CD4-positive, CD25-positive, alpha-beta regulatory T cell (primary cell): ENCODE data around the gene DLX3. TPM values are rescaled to one million over a fixed set of nuclear protein-coding genes. Genes with fewer than 3 reads are reported as not detected.

Source experiments
- ATAC-seq, 2 donors: fragments of 150-1000 bp; cut with Tn5 transposase; one replicate each; pipeline ENCODE4 v1.10.0; 2021; ENCODE audit warnings: low read depth in 2 of 2, moderate number of reproducible peaks in 2 of 2, moderate library complexity in 1 of 2
- DNase-seq, 3 donors: peaks; one replicate each; pipeline versions ENCODE4 v3.0.0 to v3.0.0-alpha.2; 2012 to 2022; ENCODE audit warnings: mixed read lengths in 1 of 3
- H3K27ac ChIP-seq: one replicate; pipeline ENCODE4 v1.7.0; 2013; ENCODE audit warnings: mild to moderate bottlenecking, low read length; ENCODE audit not compliant: insufficient read depth, poor library complexity, severe bottlenecking
- H3K27me3 ChIP-seq: one replicate; pipeline ENCODE4 v1.7.0; 2013; ENCODE audit warnings: low read length; ENCODE audit not compliant: control insufficient read depth, insufficient read depth
- H3K36me3 ChIP-seq: one replicate; pipeline ENCODE4 v1.7.0; 2013; ENCODE audit warnings: mild to moderate bottlenecking, low read length, moderate library complexity; ENCODE audit not compliant: control insufficient read depth, insufficient read depth
- H3K4me1 ChIP-seq: 2 replicates; pipeline ENCODE4 v1.7.0; 2013; ENCODE audit warnings: mild to moderate bottlenecking, low read length; ENCODE audit not compliant: insufficient read depth, control insufficient read depth, poor library complexity, severe bottlenecking
- H3K4me3 ChIP-seq: one replicate; pipeline ENCODE4 v1.7.0; 2013; ENCODE audit warnings: low read depth, mild to moderate bottlenecking, low read length, moderate library complexity
- H3K9me3 ChIP-seq, 2 experiments: 1 replicate in 1 of 2; 2 replicates in 1 of 2; pipeline ENCODE4 v1.7.0; 2013; ENCODE audit warnings: low read length in 2 of 2, mild to moderate bottlenecking in 1 of 2, moderate library complexity in 1 of 2; ENCODE audit not compliant: control insufficient read depth in 2 of 2
- H3K27ac Mint-ChIP-seq, 3 donors: one replicate each; pipeline ENCODE4 v1.8.0; 2020 to 2022; ENCODE audit warnings: mild to moderate bottlenecking in 3 of 3, mixed read lengths in 3 of 3, moderate library complexity in 2 of 3
- H3K27me3 Mint-ChIP-seq: one replicate; pipeline ENCODE4 v1.8.0; 2022; ENCODE audit warnings: mild to moderate bottlenecking, mixed read lengths
- H3K36me3 Mint-ChIP-seq: one replicate; pipeline ENCODE4 v1.8.0; 2020; ENCODE audit warnings: mixed read lengths
- H3K4me1 Mint-ChIP-seq, 4 donors: one replicate each; pipeline ENCODE4 v1.8.0; 2020 to 2022; ENCODE audit warnings: mixed read lengths in 4 of 4, mild to moderate bottlenecking in 1 of 4
- H3K4me3 Mint-ChIP-seq, 4 donors: one replicate each; pipeline ENCODE4 v1.8.0; 2020 to 2022; ENCODE audit warnings: mild to moderate bottlenecking in 4 of 4, mixed read lengths in 4 of 4, moderate library complexity in 3 of 4
- H3K9me3 Mint-ChIP-seq, 7 donors: one replicate each; pipeline ENCODE4 v1.8.0; 2020 to 2022; ENCODE audit warnings: mixed read lengths in 7 of 7, mild to moderate bottlenecking in 3 of 7, moderate library complexity in 2 of 7
- polyA plus RNA-seq, 4 donors: library from polyadenylated mRNA; unstranded; fragments of 300-500 nt; fragmentation: Illumina TruSeq; gene quantifications; one replicate each; pipeline ENCODE4 v1.2.3, GENCODE V29; 2021
- total RNA-seq: library from RNA; stranded (reverse); gene quantifications from one replicate; pipeline ENCODE4 v1.2.3, GENCODE V29; 2022

Gene DLX3
- total and polyA plus RNA-seq, 5 donors from 2014 or later = 0.06 to 0.09 TPM; not detected in 3

GRCh38 chr17:49989518-49989880 lies 5.5 kb downstream of the DLX3 start:
- no peaks in the 10 kb centered on the region for H3K36me3 ChIP-seq
- H3K9me3 ChIP-seq = peaks cover 0 to 1% of the 10 kb centered on the region in 2 experiments
- H3K4me3 ChIP-seq = no peak overlapping the region
- H3K4me3 Mint-ChIP-seq = no peak overlapping the region
- peaks cover 87% of the 10 kb centered on the region for H3K27me3 Mint-ChIP-seq
- ATAC-seq (no peak), DNase-seq (no peak)
- no peak overlapping the region for H3K27ac Mint-ChIP-seq
- H3K27ac ChIP-seq = no peak overlapping the region
- peaks cover 0 to 17% (median 7%) of the 10 kb centered on the region in 4 donors for H3K4me1 Mint-ChIP-seq
- H3K36me3 Mint-ChIP-seq = no peaks in the 10 kb centered on the region
- H3K9me3 Mint-ChIP-seq = peaks cover 0 to 5% (median 0%) of the 10 kb centered on the region in 7 donors
- H3K4me1 ChIP-seq = peaks cover 18% of the 10 kb centered on the region
- H3K27me3 ChIP-seq = peaks cover 21% of the 10 kb centered on the region

- Histone ChIP-seq H3K27me3 (peaks cover 17% of the 10 kb centered on the region), H3K27ac (no peak overlapping the region), H3K4me3 (no peak overlapping the region), H3K9me3 (no peaks in the 10 kb centered on the region), H3K36me3 (no peaks in the 10 kb centered on the region), H3K4me1 (peaks cover 1% of the 10 kb centered on the region)
- no peak for DNase-seq
- no peak for ATAC-seq
- H3K4me3 Mint-ChIP-seq = no peak overlapping the region
- H3K27me3 Mint-ChIP-seq = peaks cover 84% of the 10 kb centered on the region
- peaks cover 0 to 1% (median 0%) of the 10 kb centered on the region in 7 donors for H3K9me3 Mint-ChIP-seq
- no peaks in the 10 kb centered on the region for H3K36me3 Mint-ChIP-seq
- H3K27ac Mint-ChIP-seq = no peak overlapping the region
- peaks cover 0 to 7% (median 0%) of the 10 kb centered on the region in 4 donors for H3K4me1 Mint-ChIP-seq
These were observed 7.2 kb downstream of the DLX3 start for GRCh38 chr17:49987681-49988441.

- Histone ChIP-seq H3K4me3 (no peak overlapping the region), H3K4me1 (no peaks in the 10 kb centered on the region), H3K9me3 (no peaks in the 10 kb centered on the region), H3K27me3 (peaks cover 13% of the 10 kb centered on the region), H3K36me3 (no peaks in the 10 kb centered on the region), H3K27ac (no peak overlapping the region)
- peaks cover 78% of the 10 kb centered on the region for H3K27me3 Mint-ChIP-seq
- no peak overlapping the region for H3K27ac Mint-ChIP-seq
- H3K9me3 Mint-ChIP-seq = peaks cover 0 to 1% (median 0%) of the 10 kb centered on the region in 7 donors
- ATAC-seq (no peak), DNase-seq (no peak)
- H3K36me3 Mint-ChIP-seq = no peaks in the 10 kb centered on the region
- H3K4me3 Mint-ChIP-seq = no peak overlapping the region
- H3K4me1 Mint-ChIP-seq = peaks cover 0 to 4% (median 0%) of the 10 kb centered on the region in 4 donors
These were observed 7.8 kb downstream of the DLX3 start for GRCh38 chr17:49987290-49987585.

GRCh38 chr17:49986396-49987289 lies 8.4 kb downstream of the DLX3 start:
- Histone ChIP-seq H3K27ac (no peak overlapping the region), H3K9me3 (no peaks in the 10 kb centered on the region), H3K36me3 (no peaks in the 10 kb centered on the region), H3K4me3 (no peak overlapping the region), H3K27me3 (peaks cover 10% of the 10 kb centered on the region), H3K4me1 (no peaks in the 10 kb centered on the region)
- no peaks in the 10 kb centered on the region for H3K36me3 Mint-ChIP-seq
- peaks cover 0 to 2% (median 0%) of the 10 kb centered on the region in 4 donors for H3K4me1 Mint-ChIP-seq
- H3K4me3 Mint-ChIP-seq = no peak overlapping the region
- no peak overlapping the region for H3K27ac Mint-ChIP-seq
- DNase-seq = no peak
- H3K27me3 Mint-ChIP-seq = peaks cover 77% of the 10 kb centered on the region
- H3K9me3 Mint-ChIP-seq = peaks cover 0 to 1% (median 0%) of the 10 kb centered on the region in 7 donors
- ATAC-seq = no peak

- Histone ChIP-seq H3K4me3 (no peak overlapping the region), H3K27ac (no peak overlapping the region), H3K36me3 (no peaks in the 10 kb centered on the region), H3K4me1 (no peaks in the 10 kb centered on the region), H3K9me3 (no peaks in the 10 kb centered on the region), H3K27me3 (peaks cover 8% of the 10 kb centered on the region)
- ATAC-seq (no peak), DNase-seq (no peak)
- peaks cover 0 to 2% (median 0%) of the 10 kb centered on the region in 4 donors for H3K4me1 Mint-ChIP-seq
- peaks cover 76% of the 10 kb centered on the region for H3K27me3 Mint-ChIP-seq
- H3K36me3 Mint-ChIP-seq = no peaks in the 10 kb centered on the region
- H3K27ac Mint-ChIP-seq = no peak overlapping the region
- no peak overlapping the region for H3K4me3 Mint-ChIP-seq
- H3K9me3 Mint-ChIP-seq = peaks cover 0 to 1% (median 0%) of the 10 kb centered on the region in 7 donors
These were observed 9.6 kb downstream of the DLX3 start for GRCh38 chr17:49985310-49985990.

- H3K4me3 ChIP-seq = no peak overlapping the region
- no peaks in the 10 kb centered on the region for H3K9me3 Mint-ChIP-seq
- H3K4me3 Mint-ChIP-seq = no peak overlapping the region
- no peak for ATAC-seq
- H3K4me1 ChIP-seq = no peaks in the 10 kb centered on the region
- peaks cover 74% of the 10 kb centered on the region for H3K27me3 Mint-ChIP-seq
- H3K9me3 ChIP-seq = no peaks in the 10 kb centered on the region
- no peaks in the 10 kb centered on the region for H3K36me3 ChIP-seq
- H3K27ac Mint-ChIP-seq = no peak overlapping the region
- DNase-seq = no peak
- H3K36me3 Mint-ChIP-seq = no peaks in the 10 kb centered on the region
- H3K27me3 ChIP-seq = peaks cover 8% of the 10 kb centered on the region
- H3K4me1 Mint-ChIP-seq = no peaks in the 10 kb centered on the region
- no peak overlapping the region for H3K27ac ChIP-seq
These were observed 10.2 kb downstream of the DLX3 start for GRCh38 chr17:49984776-49985175.

GRCh38 chr17:49984283-49984682 lies 10.7 kb downstream of the DLX3 start:
- peaks cover 8% of the 10 kb centered on the region for H3K27me3 ChIP-seq

More at GRCh38 chr17:49984283-49984682, 10.7 kb downstream of the DLX3 start:
- no peak overlapping the region for H3K27ac ChIP-seq
- ATAC-seq (no peak), DNase-seq (no peak)
- no peaks in the 10 kb centered on the region for H3K9me3 Mint-ChIP-seq
- no peak overlapping the region for H3K4me3 ChIP-seq
- no peak overlapping the region for H3K27ac Mint-ChIP-seq
- H3K36me3 Mint-ChIP-seq = no peaks in the 10 kb centered on the region
- peaks cover 74% of the 10 kb centered on the region for H3K27me3 Mint-ChIP-seq
- no peaks in the 10 kb centered on the region for H3K4me1 ChIP-seq
- no peak overlapping the region for H3K4me3 Mint-ChIP-seq
- no peaks in the 10 kb centered on the region for H3K4me1 Mint-ChIP-seq
- no peaks in the 10 kb centered on the region for H3K9me3 ChIP-seq
- H3K36me3 ChIP-seq = no peaks in the 10 kb centered on the region
